Gastrocnemius medialis (tissue), 4 donors: ENCODE measurements around the gene PSMA6. TPM values are rescaled to one million over a fixed set of nuclear protein-coding genes. Genes with fewer than 3 reads are reported as not detected.
"Not testable (repeated sequence)": the region's sequence is repeated elsewhere in the genome, so short reads cannot be mapped to it uniquely, and the experiment has no call there.

Experiments used
- ATAC-seq, 2 donors: fragments of 150-250 bp; one replicate each; pipeline ENCODE4 v1.9.1; 2016
- DNase-seq, 2 donors: peaks; one replicate each; pipeline ENCODE4 v3.0.0-alpha.2; 2019
- H3K27ac ChIP-seq, 4 donors: fragments of 200-600 bp; sonication (generic); 1 replicate in 1 of 4; 2 replicates in 3 of 4; pipeline ENCODE4 v1.5.1; 2016 to 2018; ENCODE audit warnings: mild to moderate bottlenecking in 2 of 4, moderate library complexity in 1 of 4
- H3K27me3 ChIP-seq, 3 donors: fragments of 200-600 bp; sonication (generic) in 2 of 3; 1 replicate in 1 of 3; 2 replicates in 2 of 3; pipeline versions ENCODE4 v1.5.1 to v1.6.0; 2016 to 2019; ENCODE audit warnings: mild to moderate bottlenecking in 1 of 3, moderate library complexity in 1 of 3
- H3K36me3 ChIP-seq, 2 donors: fragments of 200-600 bp; sonication (generic) in 1 of 2; one replicate each; pipeline ENCODE4 v1.5.1; 2017 to 2018
- H3K4me1 ChIP-seq, 2 donors: fragments of 200-600 bp; sonication (generic) in 1 of 2; one replicate each; pipeline ENCODE4 v1.5.1; 2016 to 2017; ENCODE audit warnings: mild to moderate bottlenecking in 2 of 2
- H3K4me3 ChIP-seq, 4 donors: fragments of 200-600 bp; sonication (generic) in 3 of 4; 1 replicate in 1 of 4; 2 replicates in 3 of 4; pipeline ENCODE4 v1.5.1; 2016 to 2019; ENCODE audit warnings: mild to moderate bottlenecking in 2 of 4
- H3K9me3 ChIP-seq, 3 donors: fragments of 200-600 bp; sonication (generic) in 2 of 3; 1 replicate in 1 of 3; 2 replicates in 2 of 3; pipeline ENCODE4 v1.5.1; 2016 to 2019
- POLR2A ChIP-seq, 2 donors: fragments of 450-650 bp; IDR thresholded peaks; one replicate each; pipeline ENCODE4 v1.6.1; 2017; ENCODE audit warnings: antibody characterized with exemption in 2 of 2, mild to moderate bottlenecking in 2 of 2, moderate library complexity in 2 of 2
- in situ Hi-C, 4 donors: fragments of 200-750 bp; cut with MboI; loops; one replicate each; pipeline versions ENCODE4 v1.15.0 to v1.8.0; 2017; ENCODE audit warnings: low sequenced_read_pairs in 4 of 4
- intact Hi-C: fragments of 100-400 bp; cut with DNase I; formaldehyde crosslinking; loops from one replicate; pipeline ENCODE4 v1.15.1; 2023; ENCODE audit warnings: low total_unique reads
- total RNA-seq, 4 donors: library from RNA; depleted of rRNA; stranded (reverse); fragments of >200 nt; gene quantifications; one replicate each; pipeline versions ENCODE4 v1.1.0 to v1.2.3, GENCODE V29; 2016
- TF ChIP-seq, protein P1 (sequence below), 5 experiments: fragments of 450-650 bp in 3 of 5; fragments of 200-600 bp in 2 of 5; sonication (generic) in 2 of 5; IDR thresholded peaks in 4 of 5; conservative IDR thresholded peaks in 1 of 5; 1 replicate in 4 of 5; 2 replicates in 1 of 5; pipeline ENCODE4 v1.5.1; 2016 to 2019; ENCODE audit warnings: antibody characterized with exemption in 5 of 5, mild to moderate bottlenecking in 3 of 5, moderate library complexity in 3 of 5

PSMA6 gene
- total RNA-seq, 4 donors from 2014 or later, result 323 to 502 (median 464) TPM

DNA sequence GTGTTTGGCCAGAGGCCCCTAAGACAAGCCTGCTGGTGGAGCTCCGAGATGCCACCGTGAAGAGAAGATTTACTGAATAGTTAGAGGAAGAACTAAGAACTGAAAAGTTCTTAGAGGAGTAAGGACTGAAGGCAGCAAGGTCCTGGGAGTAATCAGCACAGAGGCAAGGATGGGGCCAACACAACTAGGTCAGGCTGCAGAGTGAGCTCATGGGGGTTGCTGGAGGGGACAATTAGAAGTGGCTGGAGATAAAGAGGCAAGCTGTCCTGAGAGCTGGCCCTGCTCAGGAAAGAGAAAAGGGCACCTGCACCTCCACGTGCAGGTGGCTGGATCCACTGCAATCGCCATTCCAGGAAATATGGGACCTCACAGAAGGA, 59.7 kb downstream of the PSMA6 start:
- ATAC-seq (no peak), DNase-seq (no peak)
- intact Hi-C loops (no loop called here), in situ Hi-C loops (no loop called here)
- H3K27me3 ChIP-seq, result no peaks in the 10 kb centered on the region
- no peaks in the 10 kb centered on the region for H3K9me3 ChIP-seq
- no peaks in the 10 kb centered on the region for H3K36me3 ChIP-seq
- no peaks in the 10 kb centered on the region for H3K4me1 ChIP-seq
- peak overlapping the region in 2 of 4 donors; percentile 18 to 21 for H3K27ac ChIP-seq
- H3K4me3 ChIP-seq, result no peak overlapping the region
- TF ChIP-seq, protein P1, sequence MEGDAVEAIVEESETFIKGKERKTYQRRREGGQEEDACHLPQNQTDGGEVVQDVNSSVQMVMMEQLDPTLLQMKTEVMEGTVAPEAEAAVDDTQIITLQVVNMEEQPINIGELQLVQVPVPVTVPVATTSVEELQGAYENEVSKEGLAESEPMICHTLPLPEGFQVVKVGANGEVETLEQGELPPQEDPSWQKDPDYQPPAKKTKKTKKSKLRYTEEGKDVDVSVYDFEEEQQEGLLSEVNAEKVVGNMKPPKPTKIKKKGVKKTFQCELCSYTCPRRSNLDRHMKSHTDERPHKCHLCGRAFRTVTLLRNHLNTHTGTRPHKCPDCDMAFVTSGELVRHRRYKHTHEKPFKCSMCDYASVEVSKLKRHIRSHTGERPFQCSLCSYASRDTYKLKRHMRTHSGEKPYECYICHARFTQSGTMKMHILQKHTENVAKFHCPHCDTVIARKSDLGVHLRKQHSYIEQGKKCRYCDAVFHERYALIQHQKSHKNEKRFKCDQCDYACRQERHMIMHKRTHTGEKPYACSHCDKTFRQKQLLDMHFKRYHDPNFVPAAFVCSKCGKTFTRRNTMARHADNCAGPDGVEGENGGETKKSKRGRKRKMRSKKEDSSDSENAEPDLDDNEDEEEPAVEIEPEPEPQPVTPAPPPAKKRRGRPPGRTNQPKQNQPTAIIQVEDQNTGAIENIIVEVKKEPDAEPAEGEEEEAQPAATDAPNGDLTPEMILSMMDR (IDR thresholded peaks at IDR 0.05 in 4 of 5, conservative IDR thresholded peaks at IDR 0.05 in 1 of 5), result no peak
- TF ChIP-seq POLR2A (IDR thresholded peaks at IDR 0.05), result no peak

DNA sequence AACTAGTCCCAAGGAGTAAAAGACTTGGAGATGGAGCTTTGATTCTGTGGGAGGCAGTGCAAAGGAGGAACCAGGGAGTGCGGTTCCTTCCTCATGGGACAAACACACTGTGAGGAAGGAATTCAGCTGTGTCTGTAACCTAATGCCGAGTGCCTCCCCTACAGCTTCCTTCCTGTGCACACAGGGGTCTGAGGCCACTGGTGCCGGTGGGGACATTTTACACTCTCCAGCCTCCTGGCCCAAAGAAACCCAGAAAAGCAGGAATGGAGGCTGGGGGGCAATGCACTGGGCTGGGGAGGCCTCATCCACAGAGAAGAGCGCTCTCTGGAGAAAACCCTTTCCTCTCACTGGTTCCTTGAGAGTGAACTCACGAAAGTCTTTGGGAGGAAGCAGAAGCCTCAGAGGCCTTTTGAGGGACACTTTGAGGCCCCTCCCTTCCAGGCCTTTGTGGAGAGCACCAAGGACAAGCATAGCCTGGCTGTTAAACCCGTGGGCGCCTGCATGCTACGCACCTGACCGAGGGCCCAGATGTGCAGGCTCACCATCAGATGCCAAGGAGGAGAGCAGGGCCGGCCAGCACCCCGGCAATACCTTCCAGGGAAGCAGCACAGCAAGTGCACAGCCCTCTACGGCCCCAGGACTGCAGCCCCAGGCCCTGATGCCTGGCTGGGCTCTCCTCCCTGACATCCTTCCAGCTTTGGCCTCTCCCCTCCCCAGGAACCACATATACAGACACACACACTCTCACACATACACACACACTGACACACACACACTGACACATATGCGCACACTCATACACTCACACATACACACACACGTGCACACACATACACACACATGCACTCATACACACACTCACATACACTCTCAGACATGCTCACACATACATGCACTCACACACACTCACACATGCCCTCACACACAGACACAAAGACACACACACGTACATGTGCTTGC, 60.4 kb downstream of the PSMA6 start:
- peak overlapping the region in 2 of 4 donors; percentile 18 to 21 for H3K27ac ChIP-seq
- TF ChIP-seq, protein P1 (IDR thresholded peaks at IDR 0.05 in 4 of 5, conservative IDR thresholded peaks at IDR 0.05 in 1 of 5), result no peak
- TF ChIP-seq POLR2A (IDR thresholded peaks at IDR 0.05), result peak in 1 of 2 donors; percentile 23
- DNase-seq, result no peak

DNA sequence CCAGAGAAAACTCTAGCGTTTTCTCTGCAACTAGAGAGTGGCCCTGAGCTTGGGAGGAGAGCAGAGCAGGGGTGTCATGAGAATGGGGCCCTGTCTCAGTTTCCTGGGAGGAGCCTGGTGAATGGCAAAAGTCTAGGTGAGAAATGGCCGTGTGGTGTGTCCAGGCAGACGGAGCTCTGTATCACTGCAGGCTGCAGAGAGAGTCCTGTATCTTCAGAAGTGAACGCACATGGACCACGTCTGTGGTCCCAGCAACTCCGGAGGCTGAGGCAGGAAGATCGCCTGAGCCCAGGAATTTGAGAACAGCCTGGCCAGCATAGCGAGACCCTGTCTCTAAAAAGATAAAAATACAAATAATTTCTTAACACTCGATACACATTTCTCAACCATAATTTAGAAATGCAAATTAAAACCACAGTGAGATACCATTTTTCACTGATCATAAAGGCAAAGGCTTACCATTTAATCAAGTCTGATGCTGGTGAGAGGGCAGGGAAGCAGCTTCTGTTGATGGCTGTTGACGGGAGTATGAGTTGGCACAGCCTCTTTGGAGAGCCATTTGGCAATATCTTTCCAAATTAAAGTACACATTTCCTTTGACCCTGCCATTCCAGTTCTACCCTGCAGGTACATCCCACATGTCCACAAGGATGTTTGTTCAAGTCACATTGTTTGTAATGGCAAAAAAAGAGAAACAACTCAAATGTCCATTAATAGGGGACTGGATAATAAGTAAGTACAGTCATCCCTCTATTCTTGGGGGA, 61.4 kb downstream of the PSMA6 start:
- intact Hi-C loops, result no loop called here
- Histone ChIP-seq H3K27ac (no peak overlapping the region), H3K4me3 (no peak overlapping the region), H3K27me3 (no peaks in the 10 kb centered on the region), H3K9me3 (no peaks in the 10 kb centered on the region), H3K36me3 (no peaks in the 10 kb centered on the region), H3K4me1 (no peaks in the 10 kb centered on the region)
- in situ Hi-C loops, result no loop called here
- TF ChIP-seq, protein P1 (IDR thresholded peaks at IDR 0.05 in 4 of 5, conservative IDR thresholded peaks at IDR 0.05 in 1 of 5), result no peak
- TF ChIP-seq POLR2A (IDR thresholded peaks at IDR 0.05), result no peak
- ATAC-seq (no peak), DNase-seq (no peak)

More for the DNA sequence above, 60.4 kb downstream of the PSMA6 start:
- H3K36me3 ChIP-seq, result no peaks in the 10 kb centered on the region
- H3K27me3 ChIP-seq, result no peaks in the 10 kb centered on the region
- ATAC-seq, result peak in 1 of 2 donors; percentile 44
- no peak overlapping the region for H3K4me3 ChIP-seq
- no peaks in the 10 kb centered on the region for H3K4me1 ChIP-seq
- in situ Hi-C loops, result no loop called here
- intact Hi-C loops, result no loop called here
- no peaks in the 10 kb centered on the region for H3K9me3 ChIP-seq

DNA sequence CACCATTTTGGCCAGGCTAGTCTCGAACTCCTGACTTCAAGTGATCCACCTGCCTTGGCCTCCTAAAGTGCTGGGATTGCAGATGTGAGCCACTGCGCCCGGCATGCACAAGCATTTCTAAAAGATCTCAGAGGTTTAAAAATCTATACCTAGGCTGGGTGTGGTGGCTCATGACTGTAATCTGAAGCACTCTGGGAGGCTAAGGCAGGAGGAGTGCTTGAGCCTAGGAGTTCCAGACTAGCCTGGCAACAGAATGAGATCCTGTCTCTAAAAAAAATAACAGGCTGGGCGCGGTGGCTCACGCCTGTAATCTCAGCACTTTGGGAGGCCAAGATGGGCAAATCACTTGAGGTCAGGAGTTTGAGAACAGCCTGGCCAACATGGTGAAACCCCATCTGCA, 63.1 kb downstream of the PSMA6 start:
- H3K36me3 ChIP-seq, H3K9me3 ChIP-seq, DNase-seq, ATAC-seq, H3K27ac ChIP-seq, H3K4me1 ChIP-seq, intact Hi-C loops, H3K4me3 ChIP-seq, H3K27me3 ChIP-seq, in situ Hi-C loops: not testable (repeated sequence)
